ENCODE measurements around the gene PLA2G12B.

PLA2G12B gene

DNA sequence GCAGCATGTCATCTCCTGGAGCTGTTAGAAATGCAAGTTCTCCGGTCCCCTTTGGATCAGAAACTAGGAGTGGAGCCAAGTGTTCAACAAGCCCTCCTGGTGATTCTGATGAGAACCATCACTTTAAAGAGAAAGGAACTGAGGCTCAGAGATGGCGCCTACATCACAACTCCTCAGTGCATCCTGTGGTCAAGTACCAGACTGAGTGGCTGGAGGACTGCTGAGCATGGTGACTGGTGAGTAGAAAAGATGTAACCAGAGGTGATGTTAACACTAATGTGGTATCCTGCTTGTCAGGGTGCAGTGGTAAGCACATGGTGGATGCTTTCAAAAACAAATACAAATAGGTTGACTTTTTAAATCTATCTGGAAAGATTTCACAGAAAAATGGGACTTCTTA is 64.5 kb downstream of the PLA2G12B start:
- no peak for DNase-seq (ENCODE audit: low read depth in 2 of 2)

DNA sequence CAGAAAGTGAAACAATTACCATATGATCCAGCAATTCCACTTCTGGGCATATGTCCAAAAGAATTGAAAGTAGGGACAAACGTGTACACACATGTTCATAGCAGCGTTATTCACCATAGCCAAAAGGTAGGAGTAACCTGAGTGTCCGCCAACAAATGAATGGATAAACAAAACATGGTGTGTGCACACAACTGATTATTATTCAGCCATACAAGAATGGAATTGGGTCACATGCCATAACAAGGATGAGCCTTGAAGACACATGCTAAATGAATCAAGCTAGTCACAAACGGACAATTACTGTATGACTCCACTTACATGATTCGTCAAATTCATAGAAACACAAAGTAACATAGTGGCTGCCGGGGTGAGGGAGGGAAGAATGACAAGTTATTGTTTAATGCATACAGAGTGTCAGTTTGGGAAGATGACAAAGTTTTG is 65.2 kb downstream of the PLA2G12B start:
- DNase-seq (ENCODE audit: low read depth in 2 of 2), result no peak

DNA sequence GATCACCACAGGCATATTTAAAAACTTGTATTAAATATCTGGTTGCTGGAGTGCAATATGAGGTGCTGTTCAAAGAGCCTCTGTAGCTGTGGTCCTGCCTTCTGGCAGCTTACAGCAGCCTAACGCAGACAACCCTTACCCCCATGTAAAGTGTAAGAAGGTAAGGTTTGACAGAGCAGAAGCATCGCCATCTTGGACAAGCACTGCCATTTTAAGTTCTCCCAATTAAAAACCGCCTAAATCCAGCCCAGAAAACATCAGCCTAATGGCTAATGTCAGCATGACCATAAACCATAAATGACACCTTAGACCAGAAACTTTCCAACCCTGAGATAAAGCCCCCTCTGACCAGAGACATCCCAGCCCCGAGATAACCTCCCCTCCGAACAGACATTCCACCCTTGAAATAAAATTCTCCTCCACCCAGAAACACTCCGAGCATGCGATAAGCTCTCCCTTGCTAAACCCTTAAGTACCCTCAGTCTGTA is 66.4 kb downstream of the PLA2G12B start:
- no peak for DNase-seq (ENCODE audit: low read depth in 2 of 2)

DNA sequence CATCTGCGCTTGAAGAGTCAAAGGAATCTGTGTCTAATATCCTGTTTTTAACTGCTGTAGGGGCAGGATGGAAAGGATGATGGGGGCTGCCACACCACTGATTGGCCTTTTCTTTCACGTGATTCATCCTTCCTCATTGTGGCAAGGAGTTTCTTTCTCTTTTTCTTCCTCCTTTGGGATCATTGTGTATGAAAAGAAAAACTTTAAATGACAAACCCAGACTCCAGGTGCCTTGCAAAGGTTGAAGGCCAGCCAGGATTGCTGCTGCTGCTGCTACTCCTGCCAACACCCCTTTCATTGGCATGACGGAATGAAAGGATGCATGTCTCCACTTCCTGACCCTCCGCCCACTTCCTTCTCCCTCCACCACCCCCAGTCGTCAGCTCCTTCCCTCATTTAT is 67.6 kb downstream of the PLA2G12B start:
- DNase-seq (ENCODE audit: low read depth in 2 of 2), result no peak

DNA sequence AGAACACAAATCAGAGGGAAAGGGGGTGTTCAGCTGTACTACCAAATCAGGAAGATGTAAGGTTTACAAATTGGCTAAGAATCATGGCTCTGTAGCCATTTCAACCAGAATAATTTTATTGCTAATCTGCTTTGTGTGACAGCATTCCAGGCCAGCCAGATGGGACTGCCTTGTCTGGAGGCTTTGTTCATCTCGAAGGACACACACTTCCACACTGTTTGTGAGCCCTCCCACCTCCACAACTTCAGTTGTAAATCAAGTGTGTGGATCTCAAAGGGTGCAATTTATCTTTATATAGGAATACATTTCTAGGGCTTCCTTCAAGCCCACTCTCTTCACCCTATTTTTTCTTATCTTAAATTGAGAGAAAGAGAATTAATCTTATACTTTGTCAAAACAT is 68.0 kb downstream of the PLA2G12B start:
- no peak for DNase-seq (ENCODE audit: low read depth in 2 of 2)

DNA sequence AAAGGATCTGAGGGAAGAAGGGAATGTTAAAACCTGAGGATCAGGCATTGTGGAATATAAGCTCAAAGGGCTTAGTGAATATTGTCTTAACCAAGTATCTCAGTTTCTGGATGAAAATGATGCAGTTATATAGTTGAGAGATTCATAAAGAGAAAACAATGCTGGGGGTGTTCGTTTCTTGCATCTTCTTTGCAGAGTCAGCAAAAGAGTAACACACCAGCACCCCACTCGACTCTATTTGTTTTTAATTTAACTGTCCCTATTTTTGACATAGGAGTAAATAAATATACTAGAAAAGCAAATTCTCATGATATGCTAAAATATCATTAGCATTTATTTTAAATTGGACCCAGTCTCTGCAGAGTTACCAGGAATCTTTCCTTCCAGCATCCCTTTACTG is 68.7 kb downstream of the PLA2G12B start:
- no peak for DNase-seq (ENCODE audit: low read depth in 2 of 2)
